ENCODE data around the gene AGAP1.

The AGAP1 gene

DNA sequence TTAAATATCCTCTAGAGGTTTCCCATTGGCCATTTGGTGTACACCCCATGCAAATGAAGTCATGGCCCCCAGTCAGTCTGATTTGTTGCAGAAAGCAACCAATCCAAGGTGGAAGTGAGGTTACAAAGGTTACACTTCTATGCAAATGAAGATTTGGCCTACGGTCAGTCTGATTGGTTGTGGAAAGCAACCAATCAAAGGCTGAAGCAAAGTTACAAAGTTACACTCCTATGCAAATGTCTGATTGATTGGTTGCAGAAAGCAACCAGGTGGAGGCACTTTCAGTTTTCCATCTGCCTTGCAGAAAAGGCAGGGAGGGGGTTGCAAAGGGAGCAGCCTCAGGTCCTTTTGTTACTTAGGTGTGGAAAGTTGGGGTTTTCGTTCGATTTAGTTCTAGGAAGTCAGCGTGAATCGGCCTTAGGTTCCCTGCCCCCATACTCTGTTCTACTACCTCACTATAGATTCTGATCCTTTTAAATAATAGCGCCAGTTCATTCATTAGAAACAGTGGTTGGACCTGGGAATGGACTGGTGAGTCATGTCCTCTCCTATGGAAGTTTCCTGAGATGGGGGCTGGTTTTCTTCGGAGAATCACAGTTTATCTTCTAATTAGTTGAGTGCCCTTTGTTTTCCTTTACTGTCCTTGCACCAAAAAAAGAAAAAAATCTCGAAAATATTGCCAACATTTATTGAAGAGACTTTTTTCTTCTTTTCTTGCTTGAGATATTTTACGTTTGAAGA lies 279.5 kb downstream of the AGAP1 start:
- Histone ChIP-seq H3K9me3 (ENCODE audit: control insufficient read depth, insufficient read depth, low read length) (no peaks in the 10 kb centered on the region), H3K4me3 (ENCODE audit: low read length) (no peak overlapping the region), H3K27ac (ENCODE audit: low read length) (no peak overlapping the region), H3K4me1 (ENCODE audit: control insufficient read depth, insufficient read depth, low read length) (no peaks in the 10 kb centered on the region), H3K36me3 (ENCODE audit: control insufficient read depth, insufficient read depth, low read length) (no peaks in the 10 kb centered on the region), H3K27me3 (ENCODE audit: control insufficient read depth, insufficient read depth, low read length) (no peaks in the 10 kb centered on the region)
- no CpG with 5 or more reads among the region's 9 CpGs for WGBS (ENCODE audit: insufficient coverage, insufficient read length)
- no peak for DNase-seq (ENCODE audit: low read depth, low spot score)

DNA sequence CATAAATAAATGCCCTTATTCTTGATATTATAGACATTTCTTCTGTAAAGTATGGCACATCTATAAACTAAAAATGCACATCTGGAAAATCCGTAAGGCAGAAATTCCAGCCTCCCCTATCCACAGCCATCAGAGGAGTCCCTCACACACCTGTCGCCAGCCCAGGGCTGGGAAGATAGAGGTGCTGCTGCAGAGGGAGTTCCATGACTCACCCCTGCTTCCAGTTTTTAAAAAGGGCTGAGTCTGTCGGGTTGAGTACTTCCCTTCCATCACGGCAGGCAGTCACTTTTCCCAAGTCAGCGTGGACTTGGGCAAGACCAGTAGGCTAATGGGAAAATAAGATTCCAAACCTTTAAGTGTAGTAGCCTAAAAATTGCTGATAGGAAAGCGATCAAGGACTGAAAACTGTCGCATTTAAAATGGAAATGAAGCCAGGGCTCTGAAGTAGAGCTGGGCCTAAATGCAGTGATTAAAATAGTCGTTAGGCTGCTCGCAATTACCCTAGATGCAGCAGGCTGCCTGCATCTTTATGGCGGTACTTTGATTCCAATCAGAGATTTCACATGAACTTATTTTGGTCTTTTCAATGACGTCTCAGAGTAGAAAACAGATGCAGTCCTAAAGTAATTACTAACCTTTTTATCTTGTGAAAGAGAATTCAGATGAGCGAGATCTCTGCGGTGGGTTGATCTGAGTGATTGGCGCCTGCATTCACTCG lies 280.5 kb downstream of the AGAP1 start:
- no peaks in the 10 kb centered on the region for H3K27me3 ChIP-seq (ENCODE audit: control insufficient read depth, insufficient read depth, low read length)
- WGBS (ENCODE audit: insufficient coverage, insufficient read length) = no CpG with 5 or more reads among the region's 15 CpGs
- DNase-seq (ENCODE audit: low read depth, low spot score) = no peak
- no peak overlapping the region for H3K4me3 ChIP-seq (ENCODE audit: low read length)
- H3K27ac ChIP-seq (ENCODE audit: low read length) = no peak overlapping the region
- no peaks in the 10 kb centered on the region for H3K36me3 ChIP-seq (ENCODE audit: control insufficient read depth, insufficient read depth, low read length)
- H3K4me1 ChIP-seq (ENCODE audit: control insufficient read depth, insufficient read depth, low read length) = no peaks in the 10 kb centered on the region
- no peaks in the 10 kb centered on the region for H3K9me3 ChIP-seq (ENCODE audit: control insufficient read depth, insufficient read depth, low read length)

GRCh38 chr2:235776531-235776930 lies 282.7 kb downstream of the AGAP1 start:
- no CpG with 5 or more reads among the region's 14 CpGs for WGBS (ENCODE audit: insufficient coverage, insufficient read length)
- Histone ChIP-seq H3K27me3 (ENCODE audit: control insufficient read depth, insufficient read depth, low read length) (no peaks in the 10 kb centered on the region), H3K9me3 (ENCODE audit: control insufficient read depth, insufficient read depth, low read length) (no peaks in the 10 kb centered on the region), H3K4me3 (ENCODE audit: low read length) (no peak overlapping the region), H3K27ac (ENCODE audit: low read length) (no peak overlapping the region), H3K4me1 (ENCODE audit: control insufficient read depth, insufficient read depth, low read length) (no peaks in the 10 kb centered on the region), H3K36me3 (ENCODE audit: control insufficient read depth, insufficient read depth, low read length) (no peaks in the 10 kb centered on the region)
- DNase-seq (ENCODE audit: low read depth, low spot score) = no peak

- no peaks in the 10 kb centered on the region for H3K36me3 ChIP-seq (ENCODE audit: control insufficient read depth, insufficient read depth, low read length)
- H3K4me3 ChIP-seq (ENCODE audit: low read length) = no peak overlapping the region
- H3K4me1 ChIP-seq (ENCODE audit: control insufficient read depth, insufficient read depth, low read length) = 0 out of 2 replicates have a peak, but pooled peaks cover 1% of the 10 kb centered on the region
- no CpG with 5 or more reads among the region's 8 CpGs for WGBS (ENCODE audit: insufficient coverage, insufficient read length)
- H3K27ac ChIP-seq (ENCODE audit: low read length) = no peak overlapping the region
- H3K9me3 ChIP-seq (ENCODE audit: control insufficient read depth, insufficient read depth, low read length) = no peaks in the 10 kb centered on the region
- peak; percentile 74 for DNase-seq (ENCODE audit: low read depth, low spot score)
- H3K27me3 ChIP-seq (ENCODE audit: control insufficient read depth, insufficient read depth, low read length) = no peaks in the 10 kb centered on the region
These were observed 285.6 kb downstream of the AGAP1 start for GRCh38 chr2:235779444-235779896.

DNA sequence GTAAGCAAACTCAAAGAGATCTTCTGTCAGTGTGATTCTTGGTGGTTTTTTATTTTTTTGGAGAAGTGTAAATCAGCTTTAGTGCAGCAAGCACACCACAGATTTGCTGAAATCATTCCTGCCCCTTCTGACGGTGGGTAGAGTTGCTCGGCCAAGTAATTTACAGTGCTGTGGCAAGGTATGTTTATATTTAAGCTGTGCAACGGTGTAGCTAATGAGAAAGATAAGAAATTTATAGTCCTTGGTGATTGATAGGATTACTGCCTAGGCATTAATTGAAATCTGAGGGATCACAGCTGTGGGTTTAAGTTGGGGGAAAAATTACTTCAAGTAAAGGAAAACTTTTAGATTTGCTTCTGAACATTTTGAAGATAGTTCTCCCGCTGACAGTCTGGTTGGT lies 286.6 kb downstream of the AGAP1 start:
- H3K27ac ChIP-seq (ENCODE audit: low read length) = no peak overlapping the region
- H3K27me3 ChIP-seq (ENCODE audit: control insufficient read depth, insufficient read depth, low read length) = no peaks in the 10 kb centered on the region
- no peak for DNase-seq (ENCODE audit: low read depth, low spot score)
- no peaks in the 10 kb centered on the region for H3K9me3 ChIP-seq (ENCODE audit: control insufficient read depth, insufficient read depth, low read length)
- H3K36me3 ChIP-seq (ENCODE audit: control insufficient read depth, insufficient read depth, low read length) = no peaks in the 10 kb centered on the region
- H3K4me1 ChIP-seq (ENCODE audit: control insufficient read depth, insufficient read depth, low read length) = 0 out of 2 replicates have a peak, but pooled peaks cover 1% of the 10 kb centered on the region
- no peak overlapping the region for H3K4me3 ChIP-seq (ENCODE audit: low read length)
- WGBS (ENCODE audit: insufficient coverage, insufficient read length) = no CpG with 5 or more reads among the region's 4 CpGs

DNA sequence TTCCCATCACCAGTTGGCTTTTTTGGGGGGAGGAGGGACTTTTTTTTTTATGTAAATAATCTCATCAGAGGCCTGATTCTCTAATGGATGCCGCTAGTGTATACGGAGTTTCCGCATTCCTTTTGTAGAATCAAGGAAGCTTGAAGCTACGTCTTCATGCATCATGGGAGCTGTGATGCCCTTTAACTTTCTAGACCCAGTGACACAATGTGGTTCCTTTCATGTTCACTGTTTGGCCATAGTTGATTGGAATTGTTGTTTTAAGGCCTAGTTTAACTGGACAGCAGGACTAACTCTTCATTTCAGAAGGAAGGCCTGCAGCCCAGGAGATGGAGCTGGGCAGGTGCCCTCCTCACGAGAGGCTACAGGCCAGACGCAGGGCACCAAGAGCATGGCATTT lies 287.9 kb downstream of the AGAP1 start:
- Histone ChIP-seq H3K27ac (ENCODE audit: low read length) (no peak overlapping the region), H3K36me3 (ENCODE audit: control insufficient read depth, insufficient read depth, low read length) (no peaks in the 10 kb centered on the region), H3K9me3 (ENCODE audit: control insufficient read depth, insufficient read depth, low read length) (no peaks in the 10 kb centered on the region), H3K4me3 (ENCODE audit: low read length) (no peak overlapping the region), H3K27me3 (ENCODE audit: control insufficient read depth, insufficient read depth, low read length) (no peaks in the 10 kb centered on the region), H3K4me1 (ENCODE audit: control insufficient read depth, insufficient read depth, low read length) (0 out of 2 replicates have a peak, but pooled peaks cover 1% of the 10 kb centered on the region)
- DNase-seq (ENCODE audit: low read depth, low spot score) = no peak
- WGBS (ENCODE audit: insufficient coverage, insufficient read length) = no CpG with 5 or more reads among the region's 6 CpGs

DNA sequence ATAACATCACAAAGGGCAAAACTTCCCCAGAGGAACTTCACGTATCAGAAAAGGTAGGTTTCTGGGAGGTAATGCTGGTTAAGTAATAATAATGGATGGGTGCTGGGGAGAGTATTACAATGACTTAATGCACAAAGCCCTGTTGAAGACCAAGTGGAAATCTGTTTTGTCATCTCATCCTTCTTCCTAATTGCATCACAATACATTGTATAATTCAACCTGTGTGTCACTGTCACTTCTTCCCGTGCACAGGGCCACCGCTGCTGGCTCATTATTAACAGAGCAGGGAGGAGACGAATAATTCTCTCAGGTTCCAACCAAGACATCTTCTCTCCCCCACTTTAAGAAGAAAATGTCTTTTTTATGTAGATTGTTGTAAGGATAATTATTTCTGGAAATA lies 290.9 kb downstream of the AGAP1 start:
- H3K4me1 ChIP-seq (ENCODE audit: control insufficient read depth, insufficient read depth, low read length) = 0 out of 2 replicates have a peak, but pooled peaks cover 1% of the 10 kb centered on the region
- no peaks in the 10 kb centered on the region for H3K27me3 ChIP-seq (ENCODE audit: control insufficient read depth, insufficient read depth, low read length)
- no peak overlapping the region for H3K27ac ChIP-seq (ENCODE audit: low read length)
- H3K9me3 ChIP-seq (ENCODE audit: control insufficient read depth, insufficient read depth, low read length) = no peaks in the 10 kb centered on the region
- H3K4me3 ChIP-seq (ENCODE audit: low read length) = no peak overlapping the region
- H3K36me3 ChIP-seq (ENCODE audit: control insufficient read depth, insufficient read depth, low read length) = no peaks in the 10 kb centered on the region
- DNase-seq (ENCODE audit: low read depth, low spot score) = no peak
- WGBS (ENCODE audit: insufficient coverage, insufficient read length) = no CpG with 5 or more reads among the region's 4 CpGs

DNA sequence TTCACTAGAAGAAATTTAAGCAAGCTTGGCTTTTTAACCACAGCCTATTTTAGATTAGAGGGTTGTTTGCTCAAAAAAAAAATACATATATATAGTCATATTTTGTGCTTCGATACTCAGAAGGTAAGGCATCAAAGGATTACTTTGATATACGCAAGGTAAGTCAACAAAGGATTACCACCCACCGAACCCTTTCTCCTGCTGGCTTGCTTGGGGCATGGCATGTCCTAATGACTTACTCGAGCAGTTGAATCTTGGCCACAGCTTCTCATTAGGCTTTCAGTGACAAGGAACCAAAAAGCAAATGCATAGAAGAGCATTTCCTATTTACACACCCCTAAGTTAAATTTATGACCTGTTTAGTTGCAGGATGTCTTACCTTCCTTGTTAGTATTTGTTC lies 295.7 kb downstream of the AGAP1 start:
- Histone ChIP-seq H3K27ac (ENCODE audit: low read length) (no peak overlapping the region), H3K4me1 (ENCODE audit: control insufficient read depth, insufficient read depth, low read length) (no peaks in the 10 kb centered on the region), H3K9me3 (ENCODE audit: control insufficient read depth, insufficient read depth, low read length) (no peaks in the 10 kb centered on the region), H3K27me3 (ENCODE audit: control insufficient read depth, insufficient read depth, low read length) (no peaks in the 10 kb centered on the region), H3K4me3 (ENCODE audit: low read length) (no peak overlapping the region), H3K36me3 (ENCODE audit: control insufficient read depth, insufficient read depth, low read length) (no peaks in the 10 kb centered on the region)
- no CpG with 5 or more reads among the region's 4 CpGs for WGBS (ENCODE audit: insufficient coverage, insufficient read length)
- DNase-seq (ENCODE audit: low read depth, low spot score) = no peak

GRCh38 chr2:235793163-235793752 lies 299.4 kb downstream of the AGAP1 start:
- no peaks in the 10 kb centered on the region for H3K36me3 ChIP-seq (ENCODE audit: control insufficient read depth, insufficient read depth, low read length)
- H3K4me3 ChIP-seq (ENCODE audit: low read length) = no peak overlapping the region
- H3K27me3 ChIP-seq (ENCODE audit: control insufficient read depth, insufficient read depth, low read length) = no peaks in the 10 kb centered on the region
- no peaks in the 10 kb centered on the region for H3K9me3 ChIP-seq (ENCODE audit: control insufficient read depth, insufficient read depth, low read length)
- no peak overlapping the region for H3K27ac ChIP-seq (ENCODE audit: low read length)
- DNase-seq (ENCODE audit: low read depth, low spot score) = no peak
- H3K4me1 ChIP-seq (ENCODE audit: control insufficient read depth, insufficient read depth, low read length) = no peaks in the 10 kb centered on the region
- WGBS (ENCODE audit: insufficient coverage, insufficient read length) = no CpG with 5 or more reads among the region's 13 CpGs

DNA sequence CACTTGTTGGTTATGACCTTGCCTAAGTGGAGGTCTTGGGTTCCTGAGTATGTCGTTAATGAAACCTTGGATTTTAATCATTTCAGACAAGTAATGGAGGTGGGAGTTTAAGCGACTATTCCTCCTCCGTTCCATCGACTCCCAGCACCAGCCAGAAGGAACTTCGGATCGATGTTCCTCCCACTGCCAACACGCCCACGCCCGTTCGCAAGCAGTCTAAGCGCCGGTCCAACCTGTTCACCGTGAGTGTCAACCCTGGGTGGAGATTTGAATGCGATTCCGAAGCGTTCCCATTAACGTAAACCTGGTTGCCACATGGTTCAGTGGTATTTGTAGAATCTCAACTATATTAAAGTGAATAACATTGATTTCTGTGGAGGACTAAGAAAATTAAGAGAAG lies 305.4 kb downstream of the AGAP1 start:
- no peak for DNase-seq (ENCODE audit: low read depth, low spot score)
- no peak overlapping the region for H3K4me3 ChIP-seq (ENCODE audit: low read length)
- H3K36me3 ChIP-seq (ENCODE audit: control insufficient read depth, insufficient read depth, low read length) = peaks cover 4% of the 10 kb centered on the region; the same call in 1 of the 2 replicates
- H3K27me3 ChIP-seq (ENCODE audit: control insufficient read depth, insufficient read depth, low read length) = no peaks in the 10 kb centered on the region
- H3K9me3 ChIP-seq (ENCODE audit: control insufficient read depth, insufficient read depth, low read length) = no peaks in the 10 kb centered on the region
- no CpG with 5 or more reads among the region's 17 CpGs for WGBS (ENCODE audit: insufficient coverage, insufficient read length)
- H3K27ac ChIP-seq (ENCODE audit: low read length) = no peak overlapping the region
- no peaks in the 10 kb centered on the region for H3K4me1 ChIP-seq (ENCODE audit: control insufficient read depth, insufficient read depth, low read length)

All from iPS DF 6.9 (cell line).